Measurements from ENCODE around the gene RNASE12.
"Not testable (repeated sequence)": the region's sequence is repeated elsewhere in the genome, so short reads cannot be mapped to it uniquely, and the experiment has no call there.

RNASE12 gene

GRCh38 chr14:20583908-20584307 lies 7.3 kb downstream of the RNASE12 start:
- FAIRE-seq = no peak

GRCh38 chr14:20583142-20583541 lies 8.0 kb downstream of the RNASE12 start:
- DNase-seq (ENCODE audit: insufficient read length, low spot score) = no peak
- FAIRE-seq = no peak

More at GRCh38 chr14:20583908-20584307, 7.3 kb downstream of the RNASE12 start:
- no peak for DNase-seq (ENCODE audit: insufficient read length, low spot score)

- no peak for FAIRE-seq
- no peak for DNase-seq (ENCODE audit: insufficient read length, low spot score)
Measured at GRCh38 chr14:20580242-20580641, 10.9 kb downstream of the RNASE12 start.

GRCh38 chr14:20578784-20579502 lies 12.2 kb downstream of the RNASE12 start:
- FAIRE-seq (no peak), DNase-seq (ENCODE audit: insufficient read length, low spot score) (no peak)

- no peak for FAIRE-seq
- DNase-seq (ENCODE audit: insufficient read length, low spot score) = no peak
Measured at GRCh38 chr14:20578325-20578724, 12.9 kb downstream of the RNASE12 start.

- not testable (repeated sequence) for DNase-seq (ENCODE audit: insufficient read length, low spot score); FAIRE-seq
Measured at GRCh38 chr14:20572382-20572990, 18.7 kb downstream of the RNASE12 start.

- FAIRE-seq; DNase-seq (ENCODE audit: insufficient read length, low spot score): not testable (repeated sequence)
Measured at GRCh38 chr14:20570720-20571119, 20.5 kb downstream of the RNASE12 start.

- not testable (repeated sequence) for FAIRE-seq; DNase-seq (ENCODE audit: insufficient read length, low spot score)
Measured at GRCh38 chr14:20569865-20570264, 21.3 kb downstream of the RNASE12 start.

- DNase-seq (ENCODE audit: insufficient read length, low spot score) (no peak), FAIRE-seq (no peak)
Measured at GRCh38 chr14:20569066-20569465, 22.1 kb downstream of the RNASE12 start.

GRCh38 chr14:20568393-20568792 lies 22.8 kb downstream of the RNASE12 start:
- FAIRE-seq = no peak
- DNase-seq (ENCODE audit: insufficient read length, low spot score) = no peak

GRCh38 chr14:20567199-20567598 lies 24.0 kb downstream of the RNASE12 start:
- not testable (repeated sequence) for DNase-seq (ENCODE audit: insufficient read length, low spot score); FAIRE-seq

- FAIRE-seq (no peak), DNase-seq (ENCODE audit: insufficient read length, low spot score) (no peak)
Measured at GRCh38 chr14:20564501-20564997, 26.6 kb downstream of the RNASE12 start.

- no peak for FAIRE-seq
- no peak for DNase-seq (ENCODE audit: insufficient read length, low spot score)
Measured at GRCh38 chr14:20563971-20564370, 27.2 kb downstream of the RNASE12 start.

- no peak for FAIRE-seq
- DNase-seq (ENCODE audit: insufficient read length, low spot score) = no peak
Measured at GRCh38 chr14:20560961-20561360, 30.2 kb downstream of the RNASE12 start, which contains the start of gene RNASE9. Gene RNASE9, minus strand, starts transcription at chr14:20561047.

- DNase-seq (ENCODE audit: insufficient read length, low spot score) (no peak), FAIRE-seq (no peak)
Measured at GRCh38 chr14:20559461-20559904, 31.7 kb downstream of the RNASE12 start.

GRCh38 chr14:20557212-20557542 lies 34.0 kb downstream of the RNASE12 start:
- FAIRE-seq (no peak), DNase-seq (ENCODE audit: insufficient read length, low spot score) (no peak)

- FAIRE-seq = no peak
- DNase-seq (ENCODE audit: insufficient read length, low spot score) = no peak
Measured at GRCh38 chr14:20556500-20557211, 34.5 kb downstream of the RNASE12 start.

GRCh38 chr14:20555845-20556244 lies 35.3 kb downstream of the RNASE12 start:
- FAIRE-seq = no peak
- no peak for DNase-seq (ENCODE audit: insufficient read length, low spot score)

- no peak for DNase-seq (ENCODE audit: insufficient read length, low spot score)
- no peak for FAIRE-seq
Measured at GRCh38 chr14:20553024-20553423, 38.2 kb downstream of the RNASE12 start.

GRCh38 chr14:20551606-20552005 lies 39.6 kb downstream of the RNASE12 start:
- no peak for DNase-seq (ENCODE audit: insufficient read length, low spot score)
- no peak for FAIRE-seq

GRCh38 chr14:20550926-20551325 lies 40.2 kb downstream of the RNASE12 start:
- no peak for FAIRE-seq
- no peak for DNase-seq (ENCODE audit: insufficient read length, low spot score)
